ENCODE measurements around the gene DNAH1. TPM values are rescaled to one million over a fixed set of nuclear protein-coding genes. Genes with fewer than 3 reads are reported as not detected.

The DNAH1 gene
- total RNA-seq, 1 donor from 2014 or later: 0.80 TPM

- H3K27ac Mint-ChIP-seq: no peak overlapping the region
- no peak for TF ChIP-seq EZH2 (IDR thresholded peaks at IDR 0.05)
- no peak for TF ChIP-seq EZH2phosphoT487 (IDR thresholded peaks at IDR 0.05)
- TF ChIP-seq CTCF (IDR thresholded peaks at IDR 0.05): no peak
- no peaks in the 10 kb centered on the region for H3K36me3 ChIP-seq
- H3K9ac ChIP-seq: no peak overlapping the region
- peaks cover 27% of the 10 kb centered on the region for H3K4me1 Mint-ChIP-seq
- no peaks in the 10 kb centered on the region for H3K9me3 ChIP-seq (ENCODE audit: low read depth)
- H3K9me3 Mint-ChIP-seq: no peaks in the 10 kb centered on the region
- H3K27ac ChIP-seq: no peak overlapping the region
- no peak overlapping the region for H3K4me2 ChIP-seq
- H3K79me2 ChIP-seq (ENCODE audit: low read depth): no peaks in the 10 kb centered on the region
- no peak for DNase-seq (ENCODE audit: low spot score)
- no peak overlapping the region for H3K4me3 ChIP-seq
- H2AFZ ChIP-seq (replicated peaks): peak overlapping the region; percentile 21
- H3K36me3 Mint-ChIP-seq: no peaks in the 10 kb centered on the region
- H3K27me3 ChIP-seq: no peaks in the 10 kb centered on the region
- H3K4me1 ChIP-seq: peaks cover 15% of the 10 kb centered on the region
- peaks cover 6% of the 10 kb centered on the region for H3K27me3 Mint-ChIP-seq (ENCODE audit: insufficient read depth, low read depth)
- H3K4me3 Mint-ChIP-seq: no peak overlapping the region
- H3F3A ChIP-seq (ENCODE audit: low read depth): peaks cover 14% of the 10 kb centered on the region
- no peaks in the 10 kb centered on the region for H4K20me1 ChIP-seq (ENCODE audit: low read depth)
Observed at GRCh38 chr3:52429031-52429430, 112.9 kb downstream of the DNAH1 start.

GRCh38 chr3:52429779-52430415 is 113.8 kb downstream of the DNAH1 start:
- H3K4me1 Mint-ChIP-seq: peaks cover 33% of the 10 kb centered on the region
- Histone ChIP-seq H3K27me3 (no peaks in the 10 kb centered on the region), H3K4me3 (no peak overlapping the region), H3K36me3 (no peaks in the 10 kb centered on the region), H3K27ac (no peak overlapping the region), H3K79me2 (ENCODE audit: low read depth) (no peaks in the 10 kb centered on the region), H3K9me3 (ENCODE audit: low read depth) (no peaks in the 10 kb centered on the region), H2AFZ (replicated peaks) (no peak overlapping the region), H3K4me2 (no peak overlapping the region), H4K20me1 (ENCODE audit: low read depth) (no peaks in the 10 kb centered on the region), H3F3A (ENCODE audit: low read depth) (peaks cover 17% of the 10 kb centered on the region), H3K4me1 (peaks cover 18% of the 10 kb centered on the region), H3K9ac (no peak overlapping the region)
- H3K27me3 Mint-ChIP-seq (ENCODE audit: insufficient read depth, low read depth): peaks cover 7% of the 10 kb centered on the region
- H3K9me3 Mint-ChIP-seq: no peaks in the 10 kb centered on the region
- no peaks in the 10 kb centered on the region for H3K36me3 Mint-ChIP-seq
- no peak overlapping the region for H3K4me3 Mint-ChIP-seq
- no peak for TF ChIP-seq CTCF (IDR thresholded peaks at IDR 0.05)
- TF ChIP-seq EZH2 (IDR thresholded peaks at IDR 0.05): no peak
- no peak for TF ChIP-seq EZH2phosphoT487 (IDR thresholded peaks at IDR 0.05)
- no peak overlapping the region for H3K27ac Mint-ChIP-seq
- DNase-seq (ENCODE audit: low spot score): no peak

- Histone ChIP-seq H3K9ac (no peak overlapping the region), H3F3A (ENCODE audit: low read depth) (peaks cover 17% of the 10 kb centered on the region), H3K9me3 (ENCODE audit: low read depth) (no peaks in the 10 kb centered on the region), H3K27ac (no peak overlapping the region), H3K36me3 (no peaks in the 10 kb centered on the region), H3K4me3 (no peak overlapping the region), H3K4me1 (peaks cover 18% of the 10 kb centered on the region), H4K20me1 (ENCODE audit: low read depth) (no peaks in the 10 kb centered on the region), H3K27me3 (no peaks in the 10 kb centered on the region), H2AFZ (replicated peaks) (no peak overlapping the region), H3K79me2 (ENCODE audit: low read depth) (no peaks in the 10 kb centered on the region), H3K4me2 (no peak overlapping the region)
- H3K27me3 Mint-ChIP-seq (ENCODE audit: insufficient read depth, low read depth): peaks cover 7% of the 10 kb centered on the region
- H3K27ac Mint-ChIP-seq: no peak overlapping the region
- no peak overlapping the region for H3K4me3 Mint-ChIP-seq
- H3K9me3 Mint-ChIP-seq: no peaks in the 10 kb centered on the region
- TF ChIP-seq EZH2 (IDR thresholded peaks at IDR 0.05): no peak
- no peak for TF ChIP-seq EZH2phosphoT487 (IDR thresholded peaks at IDR 0.05)
- no peak for TF ChIP-seq CTCF (IDR thresholded peaks at IDR 0.05)
- peaks cover 33% of the 10 kb centered on the region for H3K4me1 Mint-ChIP-seq
- no peak for DNase-seq (ENCODE audit: low spot score)
- no peaks in the 10 kb centered on the region for H3K36me3 Mint-ChIP-seq
Observed at GRCh38 chr3:52430416-52430810, 114.3 kb downstream of the DNAH1 start.

All from neural progenitor cell (in vitro differentiated cells).